ENCODE results near the gene PCDHGA8.
"Not testable (repeated sequence)": the region's sequence is repeated elsewhere in the genome, so short reads cannot be mapped to it uniquely, and the experiment has no call there.

The PCDHGA8 gene

GRCh38 chr5:141403387-141403786 is 11.0 kb downstream of the PCDHGA8 start:
- no peak for DNase-seq

- DNase-seq, result peak; percentile 31
Measured at GRCh38 chr5:141407790-141408505, 15.5 kb downstream of the PCDHGA8 start, which contains the start of gene PCDHGB6. TSS of gene PCDHGB6 (plus strand) at chr5:141408021. CDS start at chr5:141408203, 182 bp downstream.

- no peak for DNase-seq
Measured at GRCh38 chr5:141409598-141410306, 17.3 kb downstream of the PCDHGA8 start.

GRCh38 chr5:141411575-141411974 is 19.1 kb downstream of the PCDHGA8 start:
- DNase-seq, result no peak

- DNase-seq, result peak; percentile 61
Measured at GRCh38 chr5:141412854-141413539, 20.6 kb downstream of the PCDHGA8 start, which contains the start of gene PCDHGA10. TSS of gene PCDHGA10 (plus strand) at chr5:141412987. CDS start at chr5:141413176, 189 bp downstream.

- DNase-seq, result no peak
Measured at GRCh38 chr5:141413540-141414069, 21.2 kb downstream of the PCDHGA8 start.

- not testable (repeated sequence) for DNase-seq
Measured at GRCh38 chr5:141414548-141415274, 22.3 kb downstream of the PCDHGA8 start.

GRCh38 chr5:141415275-141415618 is 22.8 kb downstream of the PCDHGA8 start:
- DNase-seq, result not testable (repeated sequence)

- peak; percentile 46 for DNase-seq
Measured at GRCh38 chr5:141417494-141418172, 25.2 kb downstream of the PCDHGA8 start, which contains the start of gene PCDHGB7. TSS of gene PCDHGB7 (plus strand) at chr5:141417677. CDS start at chr5:141417860, 183 bp downstream.

- DNase-seq, result no peak
Measured at GRCh38 chr5:141419074-141419880, 26.8 kb downstream of the PCDHGA8 start.

GRCh38 chr5:141420855-141421488 is 28.5 kb downstream of the PCDHGA8 start, which contains the start of gene PCDHGA11:
TSS of gene PCDHGA11 (plus strand) at chr5:141421051. CDS start at chr5:141421228, 177 bp downstream.
- DNase-seq, result peak; percentile 37

- no peak for DNase-seq
Measured at GRCh38 chr5:141421489-141421855, 29.0 kb downstream of the PCDHGA8 start.

- no peak for DNase-seq
Measured at GRCh38 chr5:141422742-141423291, 30.4 kb downstream of the PCDHGA8 start.

- DNase-seq, result no peak
Measured at GRCh38 chr5:141427783-141428426, 35.5 kb downstream of the PCDHGA8 start.

- no peak for DNase-seq
Measured at GRCh38 chr5:141430332-141431113, 38.1 kb downstream of the PCDHGA8 start, which contains the start of gene PCDHGA12. TSS of gene PCDHGA12 (plus strand) at chr5:141430507. CDS start at chr5:141430760, 253 bp downstream.

GRCh38 chr5:141431286-141431685 is 38.9 kb downstream of the PCDHGA8 start:
- no peak for DNase-seq

- not testable (repeated sequence) for DNase-seq
Measured at GRCh38 chr5:141432308-141432707, 39.9 kb downstream of the PCDHGA8 start.

- DNase-seq, result not testable (repeated sequence)
Measured at GRCh38 chr5:141432726-141433125, 40.3 kb downstream of the PCDHGA8 start.

All from activated naive CD4-positive, alpha-beta T cell treated with Interleukin-2 at 50 U/mL for 16 hours (primary cell).